Cardiac fibroblast (primary cell): Measurements from ENCODE around the gene PNPLA1.

Experiments
- DNase-seq, 2 donors: peaks; one replicate each; pipeline versions ENCODE4 v3.0.0 to v3.0.0-alpha.2; 2010; ENCODE audit warnings: low read depth in 2 of 2
- H3K4me3 ChIP-seq, 2 donors: replicated peaks in 1 of 2; 1 replicate in 1 of 2; 2 replicates in 1 of 2; pipeline ENCODE4 v1.5.1; 2011; ENCODE audit warnings: low read depth in 2 of 2, low read length in 2 of 2, mild to moderate bottlenecking in 2 of 2, moderate library complexity in 1 of 2
- TF ChIP-seq, protein P1 (sequence below): IDR thresholded peaks from one replicate; pipeline ENCODE4 v1.5.1; 2011; ENCODE audit warnings: low read depth, mild to moderate bottlenecking, low read length, inconsistent platforms

The PNPLA1 gene

DNA sequence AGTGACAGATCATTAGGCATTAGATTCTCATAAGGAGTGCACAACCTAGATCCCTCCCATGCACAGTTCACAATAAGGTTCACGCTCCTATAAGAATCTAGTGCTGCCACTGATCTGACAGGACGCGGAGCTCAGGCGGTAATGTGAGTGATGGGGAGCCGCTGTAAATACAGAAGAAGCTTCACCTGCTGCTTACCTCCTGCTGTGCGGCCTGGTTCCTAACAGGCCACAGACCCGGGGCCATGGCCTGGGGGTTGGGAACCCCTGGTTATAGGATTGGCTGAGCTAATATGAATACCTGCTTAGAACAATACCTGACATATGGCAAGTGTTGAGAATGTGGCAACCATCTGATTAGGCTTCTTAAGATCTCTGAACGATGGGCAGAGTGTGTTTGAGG lies 2.4 kb downstream of the PNPLA1 start:
- TF ChIP-seq, protein P1, sequence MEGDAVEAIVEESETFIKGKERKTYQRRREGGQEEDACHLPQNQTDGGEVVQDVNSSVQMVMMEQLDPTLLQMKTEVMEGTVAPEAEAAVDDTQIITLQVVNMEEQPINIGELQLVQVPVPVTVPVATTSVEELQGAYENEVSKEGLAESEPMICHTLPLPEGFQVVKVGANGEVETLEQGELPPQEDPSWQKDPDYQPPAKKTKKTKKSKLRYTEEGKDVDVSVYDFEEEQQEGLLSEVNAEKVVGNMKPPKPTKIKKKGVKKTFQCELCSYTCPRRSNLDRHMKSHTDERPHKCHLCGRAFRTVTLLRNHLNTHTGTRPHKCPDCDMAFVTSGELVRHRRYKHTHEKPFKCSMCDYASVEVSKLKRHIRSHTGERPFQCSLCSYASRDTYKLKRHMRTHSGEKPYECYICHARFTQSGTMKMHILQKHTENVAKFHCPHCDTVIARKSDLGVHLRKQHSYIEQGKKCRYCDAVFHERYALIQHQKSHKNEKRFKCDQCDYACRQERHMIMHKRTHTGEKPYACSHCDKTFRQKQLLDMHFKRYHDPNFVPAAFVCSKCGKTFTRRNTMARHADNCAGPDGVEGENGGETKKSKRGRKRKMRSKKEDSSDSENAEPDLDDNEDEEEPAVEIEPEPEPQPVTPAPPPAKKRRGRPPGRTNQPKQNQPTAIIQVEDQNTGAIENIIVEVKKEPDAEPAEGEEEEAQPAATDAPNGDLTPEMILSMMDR: no peak
- no peak overlapping the region for H3K4me3 ChIP-seq
- DNase-seq: no peak

- TF ChIP-seq, protein P1: no peak
- H3K4me3 ChIP-seq: no peak overlapping the region
- DNase-seq: no peak
Observed at GRCh38 chr6:36273067-36273466, 3.2 kb downstream of the PNPLA1 start.

GRCh38 chr6:36273802-36274514 lies 4.1 kb downstream of the PNPLA1 start:
- no peak overlapping the region for H3K4me3 ChIP-seq
- TF ChIP-seq, protein P1: no peak
- no peak for DNase-seq

DNA sequence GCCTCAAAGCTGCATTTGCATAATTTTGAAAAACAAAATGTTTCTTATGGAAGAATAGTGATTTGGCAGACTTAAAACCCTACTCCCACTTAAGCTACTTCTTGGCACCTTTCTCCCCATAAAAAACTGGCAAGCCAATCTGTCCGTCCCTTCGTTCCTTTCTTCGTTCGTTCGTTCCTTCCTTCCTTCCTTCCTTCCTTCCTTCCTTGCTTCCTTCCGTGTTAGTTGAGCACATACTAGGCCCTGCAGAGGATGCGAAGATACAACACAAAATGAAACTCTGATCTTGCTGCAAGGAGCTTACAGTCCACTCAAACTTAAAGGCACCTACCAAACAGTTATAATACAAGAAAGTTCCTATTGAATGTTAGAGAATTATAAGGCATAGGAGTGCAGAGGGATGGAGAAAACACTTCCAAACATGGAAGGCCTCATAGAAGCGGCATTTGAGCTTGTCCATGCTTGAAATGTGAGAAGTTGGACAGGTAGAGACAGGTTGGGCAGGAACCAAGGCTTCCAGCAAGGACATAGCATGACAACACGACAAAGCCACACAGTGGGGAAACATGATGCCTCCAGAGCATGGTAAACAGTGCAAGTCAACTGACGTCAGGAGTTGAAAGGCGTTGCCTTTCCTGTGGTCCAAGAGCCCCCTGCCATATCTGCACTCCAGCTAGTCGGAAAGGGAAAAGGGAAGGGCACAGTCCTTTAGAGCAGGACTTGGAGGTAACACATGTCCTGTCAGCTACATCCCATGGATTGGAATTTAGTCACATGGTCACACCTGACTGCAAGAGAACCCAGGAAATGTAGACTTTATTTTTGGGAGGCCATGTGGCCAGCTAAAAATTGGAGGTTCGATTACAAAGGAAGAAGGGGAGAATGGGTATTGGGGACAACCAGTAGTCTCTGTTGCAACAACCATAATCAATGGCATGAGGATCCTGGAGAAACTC lies 7.0 kb downstream of the PNPLA1 start:
- no peak overlapping the region for H3K4me3 ChIP-seq
- TF ChIP-seq, protein P1: no peak
- DNase-seq: no peak

DNA sequence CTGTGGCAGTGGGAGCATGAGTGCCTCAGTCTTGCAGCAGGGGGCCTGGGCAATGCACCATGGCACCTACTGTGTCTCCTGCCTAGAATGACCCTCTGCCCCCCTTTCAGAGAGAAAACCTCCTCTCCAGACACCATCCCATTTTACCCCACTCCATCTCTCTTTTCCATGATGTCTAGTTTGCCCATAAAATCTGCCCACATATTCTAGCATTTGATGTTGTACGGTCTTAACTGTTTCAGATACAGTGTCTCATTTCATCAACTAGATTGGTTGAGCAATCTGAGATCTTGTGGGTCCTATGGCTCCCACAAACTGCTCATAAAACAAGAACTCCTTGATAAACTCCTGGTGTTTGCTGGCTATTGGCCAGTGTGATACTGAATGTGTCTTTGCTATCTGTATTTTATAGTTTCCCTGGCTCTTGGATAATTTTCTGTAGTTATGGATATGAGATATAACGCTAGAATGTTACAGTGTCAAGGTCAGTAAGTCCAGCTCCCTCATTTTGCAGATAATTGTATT lies 8.1 kb downstream of the PNPLA1 start:
- TF ChIP-seq, protein P1: no peak
- DNase-seq: no peak

DNA sequence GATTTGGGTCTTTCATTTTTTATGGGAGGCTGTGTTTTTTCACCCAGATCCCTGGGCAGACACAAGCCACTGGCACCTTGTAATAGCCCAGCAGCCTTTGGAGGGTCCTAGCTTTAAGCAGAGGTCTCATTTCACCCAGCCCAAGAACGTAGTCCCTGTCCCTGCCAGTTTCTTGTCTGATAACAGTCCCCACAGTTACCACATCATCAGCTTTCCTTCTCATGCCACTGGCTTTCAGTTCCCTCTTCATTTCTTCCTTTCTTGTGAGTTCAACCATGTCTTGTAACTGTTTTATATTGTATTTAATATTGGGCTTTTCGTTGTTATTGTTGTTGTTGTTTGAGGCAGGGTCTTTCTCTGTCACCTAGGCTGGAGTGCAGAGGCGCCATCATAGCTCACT lies 10.6 kb downstream of the PNPLA1 start:
- no peak overlapping the region for H3K4me3 ChIP-seq
- TF ChIP-seq, protein P1: no peak

More for the DNA sequence above, 8.1 kb downstream of the PNPLA1 start:
- no peak overlapping the region for H3K4me3 ChIP-seq

More for the DNA sequence above, 10.6 kb downstream of the PNPLA1 start:
- no peak for DNase-seq
